CD4-positive, alpha-beta T cell treated with Interleukin-4 for 1 hour (primary cell): ENCODE results near the gene ADAP1.
"Not testable (repeated sequence)": the region's sequence is repeated elsewhere in the genome, so short reads cannot be mapped to it uniquely, and the experiment has no call there.

ENCODE experiments used
- DNase-seq, 2 donors: peaks; one replicate each; pipeline ENCODE4 v3.0.0-alpha.2; 2020 to 2022

ADAP1 gene

DNA sequence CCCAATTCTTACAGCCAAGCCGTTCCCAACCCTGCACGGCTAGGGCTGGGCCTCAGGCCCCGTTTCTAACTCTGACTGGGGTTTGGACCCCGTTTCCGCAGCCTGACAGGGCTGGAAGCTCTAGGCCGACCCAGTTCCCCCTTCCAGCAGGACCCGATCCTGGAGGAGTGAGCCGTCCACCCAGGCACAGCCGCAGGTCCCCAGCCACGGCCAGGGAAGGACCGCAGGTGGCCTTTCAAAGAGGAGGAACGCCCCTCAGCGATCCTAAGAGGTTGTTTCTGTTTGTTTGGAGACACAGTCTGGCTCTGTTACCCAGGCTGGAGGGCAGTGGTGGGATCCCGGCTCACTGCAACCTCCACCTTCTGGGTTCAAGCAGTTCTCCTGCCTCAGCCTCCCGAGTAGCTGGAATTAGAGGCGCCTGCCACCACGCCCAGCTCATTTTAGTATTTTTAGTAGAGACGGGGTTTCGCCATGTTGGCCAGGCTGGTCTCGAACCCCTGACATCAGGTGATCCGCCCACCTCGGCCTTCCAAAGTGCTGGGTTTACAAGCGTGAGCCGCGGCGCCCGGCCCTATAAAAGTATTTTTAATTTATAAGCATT, 78.9 kb downstream of the ADAP1 start:
- DNase-seq: no peak

DNA sequence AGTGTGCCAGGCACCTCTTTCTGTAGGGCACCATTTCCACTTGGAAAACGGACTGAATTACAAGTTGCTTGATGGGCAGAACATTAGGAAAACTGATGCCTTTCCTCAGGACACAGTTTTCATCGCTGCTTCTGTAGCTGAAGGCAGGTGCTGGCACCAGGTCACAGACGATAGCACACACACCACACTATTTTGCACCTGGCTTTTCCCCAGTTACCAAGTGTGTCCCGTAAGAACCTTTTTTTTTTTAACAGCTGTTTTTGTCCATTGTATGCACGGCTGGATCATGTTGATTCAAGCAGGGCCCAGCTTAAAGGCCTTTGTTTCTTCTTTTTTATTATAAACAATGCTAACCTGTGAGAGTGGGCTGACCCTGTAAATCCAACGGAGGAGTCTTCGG, 79.4 kb downstream of the ADAP1 start:
- DNase-seq: no peak

GRCh38 chr7:874031-874749, 80.3 kb downstream of the ADAP1 start:
- DNase-seq: no peak

DNA sequence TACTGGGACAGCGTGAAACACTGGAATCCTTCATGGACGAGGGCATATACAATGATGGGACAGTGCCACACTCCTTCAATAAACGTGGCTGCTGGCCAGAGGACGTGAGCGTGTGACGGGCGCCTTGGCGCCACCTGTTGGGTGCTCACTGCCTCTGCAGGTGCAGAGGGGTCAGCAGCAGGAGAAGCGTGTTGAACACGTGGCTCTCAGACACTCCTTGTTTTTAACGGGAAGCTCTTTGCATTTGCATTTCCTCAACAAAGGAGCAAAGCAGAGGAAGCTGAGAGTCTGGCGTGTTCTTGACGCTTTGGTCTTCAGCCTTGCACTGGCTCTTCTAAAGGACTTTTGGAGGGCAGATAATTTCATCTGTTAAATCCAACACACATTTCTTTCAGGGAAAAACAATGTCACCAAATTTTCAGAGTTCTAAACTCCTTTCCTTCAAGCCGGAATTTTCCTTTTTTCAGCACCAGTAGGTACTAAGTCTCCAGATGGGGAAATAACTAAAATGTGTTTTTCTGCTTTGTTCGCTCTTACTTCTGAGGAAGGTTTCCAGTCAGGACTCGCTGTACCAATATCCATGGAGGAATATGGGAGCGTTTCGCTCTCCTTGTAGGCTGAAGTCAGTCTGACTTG, 81.0 kb downstream of the ADAP1 start:
- DNase-seq: peak; percentile 76 to 81

DNA sequence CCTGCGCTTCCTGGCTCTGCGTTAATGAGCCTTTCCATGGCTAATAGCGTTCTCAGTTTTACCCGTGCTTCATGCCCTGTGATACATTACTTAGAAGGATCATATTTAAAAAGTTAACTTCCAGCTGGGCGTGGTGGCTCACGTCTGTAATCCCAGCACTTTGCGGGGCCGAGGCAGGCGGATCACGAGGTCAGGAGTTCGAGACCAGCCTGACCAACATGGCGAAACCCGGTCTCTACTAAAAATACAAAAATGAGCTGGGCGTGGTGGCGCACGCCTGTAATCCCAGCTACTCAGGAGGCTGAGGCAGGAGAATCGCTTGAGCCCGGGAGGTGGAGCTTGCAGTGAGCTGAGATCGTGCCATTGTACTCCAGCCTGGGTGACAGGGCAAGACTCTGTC, 81.8 kb downstream of the ADAP1 start:
- DNase-seq: not testable (repeated sequence)

DNA sequence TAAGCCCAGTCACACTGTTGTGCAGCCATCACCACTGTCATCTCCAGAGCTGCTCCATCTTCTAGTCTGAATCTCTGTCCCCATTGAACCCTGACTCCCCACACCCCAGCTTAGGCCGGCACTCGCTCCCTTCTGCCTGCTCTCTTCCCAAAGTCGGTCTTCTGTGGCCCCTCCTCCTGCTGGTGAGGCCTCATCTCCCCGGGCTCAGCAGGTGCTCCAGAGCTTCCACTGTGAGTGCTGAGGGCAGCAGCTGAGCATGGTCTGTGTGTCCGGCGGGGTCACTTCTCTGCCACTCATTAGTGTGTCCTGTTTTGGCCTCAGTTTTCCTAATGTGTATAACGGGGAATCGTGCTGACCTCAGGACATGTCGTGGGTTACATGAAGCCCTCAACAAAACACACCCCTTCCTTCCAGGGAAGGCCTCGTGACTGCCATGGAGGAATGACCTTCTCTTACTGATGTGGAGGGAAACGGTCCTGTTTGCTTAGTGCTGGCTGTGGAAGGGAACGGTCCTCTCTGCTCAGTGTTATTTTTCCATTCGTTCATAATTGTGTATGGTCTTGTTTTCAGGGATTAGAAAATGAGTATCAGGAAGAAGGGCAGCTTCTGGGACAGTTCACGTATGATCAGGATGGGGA, 82.5 kb downstream of the ADAP1 start:
- DNase-seq: no peak

GRCh38 chr7:869348-869747, 85.1 kb downstream of the ADAP1 start:
- DNase-seq: no peak

DNA sequence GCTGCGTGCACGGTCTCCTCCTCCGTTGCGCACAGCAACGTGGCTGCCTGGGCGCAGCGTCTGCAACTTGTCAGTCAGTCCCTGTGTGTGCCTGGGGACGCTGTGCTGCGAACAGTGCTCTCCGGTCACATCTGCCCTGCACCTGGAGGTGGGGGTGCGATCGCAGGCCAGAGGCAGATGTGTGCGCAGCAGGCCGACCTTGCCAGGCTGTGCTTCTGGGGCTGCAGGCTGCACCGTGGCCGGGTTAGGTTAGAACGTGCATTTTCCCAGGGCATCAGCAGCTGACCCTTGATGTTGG, 86.3 kb downstream of the ADAP1 start:
- DNase-seq: no peak

GRCh38 chr7:867406-868188, 86.9 kb downstream of the ADAP1 start:
- no peak for DNase-seq

- no peak for DNase-seq
Measured at GRCh38 chr7:867001-867405, 87.5 kb downstream of the ADAP1 start.

- no peak for DNase-seq
Measured at GRCh38 chr7:865921-866320, 88.6 kb downstream of the ADAP1 start.

- no peak for DNase-seq
Measured at GRCh38 chr7:863106-863505, 91.4 kb downstream of the ADAP1 start.

GRCh38 chr7:862157-862556, 92.3 kb downstream of the ADAP1 start:
- DNase-seq: no peak

GRCh38 chr7:861222-861621, 93.3 kb downstream of the ADAP1 start:
- DNase-seq: no peak

GRCh38 chr7:860149-860548, 94.3 kb downstream of the ADAP1 start:
- no peak for DNase-seq

DNA sequence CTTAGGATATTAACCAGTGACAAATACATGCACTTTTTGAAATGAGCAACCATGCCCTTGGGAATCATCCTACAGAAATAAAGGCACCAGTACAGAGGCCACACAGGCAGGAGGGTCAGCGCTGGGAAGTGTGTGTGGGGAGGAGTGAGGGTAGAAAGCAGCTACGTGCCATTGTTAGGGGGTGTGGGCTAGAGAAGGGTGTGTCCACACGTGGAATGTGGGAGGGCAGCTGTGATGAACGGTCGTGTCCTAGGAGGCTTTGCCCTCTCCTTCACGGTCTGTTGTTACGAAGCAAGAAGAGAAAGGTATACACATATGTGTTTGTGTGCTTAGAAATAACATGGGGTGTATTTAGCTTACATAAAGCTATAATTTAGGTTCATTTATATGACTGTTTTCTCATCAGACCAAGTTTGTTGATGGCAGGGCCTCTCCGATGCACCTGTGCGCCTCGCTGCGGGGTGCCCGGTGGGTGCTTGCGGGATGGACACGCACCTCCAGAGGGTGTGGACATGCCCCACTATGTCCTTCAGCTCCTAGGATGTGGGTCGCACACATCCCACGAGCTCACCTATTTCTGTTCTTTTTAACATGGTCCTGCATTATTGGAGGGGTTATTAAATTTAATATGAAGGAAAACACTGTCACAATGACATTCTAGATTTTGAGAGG, 95.0 kb downstream of the ADAP1 start:
- no peak for DNase-seq

DNA sequence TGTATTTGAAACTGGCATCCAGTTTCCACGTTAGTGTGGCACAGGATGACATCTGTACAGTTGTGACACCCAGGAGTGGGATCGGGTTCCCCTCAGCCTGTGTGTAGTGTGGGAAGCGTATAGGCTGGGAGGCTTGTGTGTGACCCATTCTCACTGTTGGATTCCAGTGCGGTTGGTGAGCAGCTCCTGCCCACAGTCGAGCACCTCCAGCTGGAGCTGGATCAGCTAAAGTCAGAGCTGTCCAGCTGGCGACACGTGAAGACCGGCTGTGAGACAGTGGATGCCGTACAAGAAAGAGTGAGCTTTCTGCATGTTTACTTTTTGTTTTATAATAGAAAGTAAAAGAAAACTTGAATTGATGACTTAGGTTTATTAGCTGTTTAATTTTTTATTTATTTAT, 96.8 kb downstream of the ADAP1 start:
- DNase-seq: no peak

DNA sequence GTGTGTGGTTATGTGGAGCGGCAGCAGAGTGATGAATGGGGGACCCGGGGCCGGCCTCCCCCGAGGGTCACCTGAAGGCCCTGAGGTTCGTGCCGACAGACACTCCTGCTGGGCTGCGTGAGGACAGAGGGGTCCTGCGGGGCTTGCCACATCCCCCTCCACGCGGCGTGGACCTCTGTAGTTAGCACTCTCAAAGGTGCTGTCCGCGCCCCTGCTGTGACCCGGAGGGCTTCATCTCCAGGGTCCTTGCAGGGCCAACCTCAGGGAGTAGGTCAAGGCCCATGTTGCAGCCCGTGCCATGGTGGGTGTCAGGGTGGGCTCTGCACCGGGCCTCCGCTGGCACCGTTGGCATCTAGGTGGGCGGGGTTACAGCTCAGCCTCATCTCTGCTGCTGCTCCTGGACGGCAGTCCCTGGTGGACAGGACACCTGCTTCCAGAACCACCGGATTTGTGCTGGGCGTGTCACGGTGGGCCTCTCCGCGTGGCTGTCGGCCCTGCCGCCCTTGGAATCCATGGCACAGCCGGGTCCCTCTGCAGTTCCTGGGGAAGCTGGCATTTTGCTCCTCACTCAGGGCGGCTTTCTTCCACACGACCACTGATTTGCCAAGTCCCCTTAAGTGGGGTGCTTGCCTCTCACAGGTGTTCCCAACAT, 97.9 kb downstream of the ADAP1 start:
- DNase-seq: no peak

DNA sequence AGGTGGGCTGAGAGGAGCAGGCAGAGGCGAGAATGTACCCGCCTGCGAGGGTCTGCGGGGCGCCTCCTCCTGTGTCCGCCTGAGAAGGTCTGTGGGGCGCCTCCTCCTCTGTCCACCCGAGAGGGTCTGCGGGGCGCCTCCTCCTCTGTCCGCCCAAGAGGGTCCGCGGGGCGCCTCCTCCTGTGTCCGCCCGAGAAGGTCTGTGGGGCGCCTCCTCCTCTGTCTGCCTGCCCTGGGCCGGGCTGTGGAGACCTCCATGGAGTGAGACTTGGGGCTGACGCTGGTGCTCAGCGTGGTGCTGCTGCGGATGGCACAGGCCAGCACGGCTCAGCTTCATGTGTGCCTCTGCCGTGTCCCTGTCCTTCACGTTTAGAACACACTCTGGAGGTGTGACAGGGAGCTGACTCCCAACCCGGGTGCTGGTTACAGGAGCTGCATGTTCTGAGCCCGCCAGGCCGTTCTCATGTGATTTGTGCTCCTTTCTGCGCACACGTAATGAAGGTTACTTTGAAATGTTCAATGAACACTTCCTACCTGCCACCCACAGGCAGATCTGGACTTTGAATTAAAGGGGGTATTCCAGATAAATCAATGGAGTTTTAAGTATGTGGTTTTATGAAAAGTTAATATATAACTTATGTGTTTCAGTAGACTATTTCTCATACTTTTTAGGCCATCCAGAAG, 98.7 kb downstream of the ADAP1 start:
- DNase-seq: no peak

GRCh38 chr7:854118-854775, 100.2 kb downstream of the ADAP1 start:
- no peak for DNase-seq
